HG02973 (cell line): Measurements from ENCODE around the gene AMOTL1.

ENCODE experiments used
- ATAC-seq: cut with Tn5 transposase; IDR thresholded peaks from one replicate; pipeline ENCODE4 v1.9.1; 2021; ENCODE audit warnings: moderate library complexity; ENCODE audit not compliant: unreplicated experiment

The AMOTL1 gene

GRCh38 chr11:94820480-94820879 is 52.3 kb downstream of the AMOTL1 start:
- ATAC-seq, result no peak

GRCh38 chr11:94821439-94821838 is 53.3 kb downstream of the AMOTL1 start:
- no peak for ATAC-seq

GRCh38 chr11:94822080-94822479 is 53.9 kb downstream of the AMOTL1 start:
- no peak for ATAC-seq

- ATAC-seq, result no peak
These were observed 55.1 kb downstream of the AMOTL1 start for GRCh38 chr11:94823102-94823732.

- ATAC-seq, result no peak
These were observed 56.9 kb downstream of the AMOTL1 start for GRCh38 chr11:94825031-94825430.

- no peak for ATAC-seq
These were observed 57.3 kb downstream of the AMOTL1 start for GRCh38 chr11:94825481-94825880.

- no peak for ATAC-seq
These were observed 58.3 kb downstream of the AMOTL1 start for GRCh38 chr11:94826415-94826814.

GRCh38 chr11:94828088-94828487 is 59.9 kb downstream of the AMOTL1 start:
- ATAC-seq, result no peak

- no peak for ATAC-seq
These were observed 62.8 kb downstream of the AMOTL1 start for GRCh38 chr11:94830722-94831510.

- no peak for ATAC-seq
These were observed 63.4 kb downstream of the AMOTL1 start for GRCh38 chr11:94831529-94831928.

- ATAC-seq, result no peak
These were observed 64.6 kb downstream of the AMOTL1 start for GRCh38 chr11:94832604-94833235.

GRCh38 chr11:94834911-94835593 is 66.9 kb downstream of the AMOTL1 start:
- no peak for ATAC-seq

- no peak for ATAC-seq
These were observed 67.4 kb downstream of the AMOTL1 start for GRCh38 chr11:94835594-94835927.

GRCh38 chr11:94837317-94837716 is 69.2 kb downstream of the AMOTL1 start:
- ATAC-seq, result no peak

- ATAC-seq, result no peak
These were observed 70.0 kb downstream of the AMOTL1 start for GRCh38 chr11:94838027-94838731.

- no peak for ATAC-seq
These were observed 72.1 kb downstream of the AMOTL1 start for GRCh38 chr11:94840209-94840608.

GRCh38 chr11:94844031-94844430 is 75.9 kb downstream of the AMOTL1 start:
- no peak for ATAC-seq

GRCh38 chr11:94845622-94846021 is 77.5 kb downstream of the AMOTL1 start:
- no peak for ATAC-seq

- ATAC-seq, result no peak
These were observed 81.7 kb downstream of the AMOTL1 start for GRCh38 chr11:94849839-94850238.

GRCh38 chr11:94851864-94852636 is 83.9 kb downstream of the AMOTL1 start:
- no peak for ATAC-seq
